GM03348 (cell line): Measurements from ENCODE around the gene VAMP2.
A peak's percentile ranks its signal among the peaks of the same experiment; 100 is the strongest.
"Not testable (repeated sequence)": the region's sequence is repeated elsewhere in the genome, so short reads cannot be mapped to it uniquely, and the experiment has no call there.

Source experiments
- DNase-seq: peaks from one replicate; pipeline ENCODE4 v3.0.0; 2012; ENCODE audit warnings: low spot score

VAMP2 gene

DNA sequence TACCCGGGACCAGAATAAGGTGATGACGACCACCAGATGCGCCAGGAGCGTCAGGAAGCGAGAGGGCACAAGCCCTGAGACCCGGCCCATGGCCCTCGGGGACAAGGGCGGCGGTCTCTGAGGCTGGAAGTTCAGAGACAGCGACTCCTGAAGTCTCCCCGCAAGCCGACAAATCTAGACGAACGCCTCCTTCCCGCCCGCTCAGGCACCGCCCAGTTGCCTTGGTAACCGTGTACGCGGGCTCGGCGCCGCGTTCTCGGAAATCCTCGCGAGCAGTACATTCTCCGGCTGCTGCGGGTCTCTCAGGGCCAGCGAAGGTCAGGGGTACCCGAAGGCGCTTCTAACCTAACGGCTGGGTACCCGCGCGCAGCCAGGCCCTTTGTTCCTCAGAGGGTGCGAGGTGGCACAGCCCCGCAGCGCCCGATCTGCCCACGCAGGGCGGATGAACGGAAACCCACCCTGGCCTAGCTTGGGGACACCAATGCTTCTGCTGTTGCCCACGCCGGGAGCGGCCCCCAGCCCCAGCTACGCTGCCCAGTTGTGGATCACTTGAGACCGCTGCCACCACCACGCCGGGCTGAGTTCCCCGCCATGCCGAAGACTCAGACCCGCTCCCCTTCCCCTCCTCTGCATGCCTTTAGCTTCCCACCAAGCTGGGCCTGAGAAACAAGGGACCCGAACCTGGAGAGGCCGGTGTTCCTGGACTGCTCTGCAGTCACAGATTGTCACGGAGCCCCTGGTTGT lies 13.6 kb upstream of the VAMP2 start, which contains the start of gene TMEM107:
Gene TMEM107 (minus strand): TSS at position 184 of the 744 bp plus-strand sequence. CDS start 94 bp downstream, at position 90.
- DNase-seq: peak; percentile 88

DNA sequence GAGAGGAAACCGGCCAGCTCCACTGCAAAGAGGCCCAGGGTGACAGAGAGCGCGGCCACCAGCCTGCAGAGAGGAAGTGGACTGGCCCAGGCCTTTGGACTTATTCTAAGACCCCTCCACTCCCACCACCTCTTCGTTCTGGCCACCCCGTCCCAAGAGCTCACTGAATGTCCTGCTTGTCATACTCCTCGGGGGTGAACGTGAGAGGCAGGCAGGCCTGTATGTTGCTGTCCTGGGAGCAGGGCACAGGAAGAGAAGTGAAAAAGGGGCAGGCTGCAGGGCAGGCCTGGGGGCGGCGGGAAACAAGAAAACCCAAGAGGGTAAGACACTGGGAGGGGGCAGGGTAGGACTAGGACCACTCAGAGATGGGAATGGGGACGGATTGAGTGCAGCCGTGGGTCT lies 13.0 kb upstream of the VAMP2 start:
- no peak for DNase-seq

DNA sequence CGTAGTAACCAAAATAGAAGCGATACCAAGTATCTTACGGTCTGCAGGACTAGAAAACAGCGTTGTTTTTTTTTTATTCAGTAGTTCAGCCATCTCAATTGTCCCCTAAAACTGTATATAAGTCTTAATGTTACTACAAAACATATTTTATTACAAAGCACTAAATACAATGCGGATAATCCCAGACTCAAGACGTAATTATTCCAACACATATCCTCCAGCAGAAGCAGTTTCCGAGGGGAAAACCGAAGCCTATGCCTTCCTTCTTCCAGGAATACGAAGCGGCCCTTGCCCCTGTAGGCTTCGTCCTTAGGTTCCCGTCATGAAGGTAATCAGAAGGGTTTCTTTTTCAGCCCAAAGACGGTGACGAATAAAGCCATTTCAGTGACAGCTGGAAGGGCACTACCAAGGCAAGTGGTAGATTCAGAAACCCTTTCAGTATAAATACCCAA lies 11.1 kb upstream of the VAMP2 start:
- DNase-seq: no peak

DNA sequence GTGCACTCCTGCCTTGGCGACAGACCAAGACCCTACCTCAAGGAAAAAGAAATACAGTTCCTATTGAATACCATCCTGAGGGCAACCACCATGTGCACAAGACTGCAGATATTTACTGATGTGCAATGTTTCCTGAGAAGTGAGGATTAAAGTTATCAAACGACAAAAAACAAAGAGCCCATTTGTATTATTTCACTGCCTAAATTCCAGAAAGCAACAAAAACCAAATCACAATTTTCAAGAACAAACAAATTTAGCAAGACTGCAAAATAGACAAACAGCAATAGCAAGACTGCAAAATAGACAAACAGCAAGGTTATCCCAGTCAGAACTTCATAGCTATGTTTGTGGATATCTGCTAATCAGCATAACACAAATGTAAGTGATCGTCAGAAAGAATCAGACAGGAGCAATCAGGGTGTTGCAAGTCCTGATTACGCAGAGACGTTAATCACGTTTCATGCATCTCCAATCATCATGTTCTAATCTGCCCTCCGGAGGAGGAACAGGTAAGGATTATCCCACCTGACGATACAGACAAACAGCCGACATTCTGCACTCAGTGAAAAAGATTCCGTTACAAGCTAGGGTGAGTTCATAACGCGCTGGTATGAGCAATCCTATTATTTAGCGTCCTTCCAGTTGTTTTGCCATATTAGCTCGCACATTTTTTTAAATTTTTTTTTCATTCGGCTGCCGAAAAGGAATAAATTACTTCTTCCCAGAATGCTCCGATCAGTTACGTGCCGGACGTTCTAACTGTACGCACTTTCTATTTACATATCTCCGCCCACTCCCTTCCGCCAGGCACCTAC lies 10.5 kb upstream of the VAMP2 start:
- DNase-seq: peak; percentile 77

DNA sequence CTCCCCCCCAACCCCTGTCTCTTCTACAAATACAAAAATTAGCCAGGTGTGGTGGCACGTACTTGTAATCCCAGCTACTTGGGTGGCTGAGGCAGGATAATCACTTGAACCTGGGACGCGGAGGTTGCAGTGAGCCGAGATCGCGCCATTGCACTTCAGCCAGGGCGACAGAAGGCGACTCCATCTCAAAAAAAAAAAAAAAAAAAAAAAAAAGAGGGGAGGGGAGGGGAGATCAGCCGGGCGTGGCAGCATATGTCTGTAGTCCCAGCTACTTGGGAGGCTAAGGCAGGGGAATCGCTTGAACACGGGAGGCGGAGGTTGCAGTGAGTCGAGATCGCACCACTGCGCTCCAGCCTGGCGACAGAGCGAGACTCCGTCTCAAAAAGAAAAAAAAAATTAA lies 7.4 kb upstream of the VAMP2 start:
- not testable (repeated sequence) for DNase-seq

DNA sequence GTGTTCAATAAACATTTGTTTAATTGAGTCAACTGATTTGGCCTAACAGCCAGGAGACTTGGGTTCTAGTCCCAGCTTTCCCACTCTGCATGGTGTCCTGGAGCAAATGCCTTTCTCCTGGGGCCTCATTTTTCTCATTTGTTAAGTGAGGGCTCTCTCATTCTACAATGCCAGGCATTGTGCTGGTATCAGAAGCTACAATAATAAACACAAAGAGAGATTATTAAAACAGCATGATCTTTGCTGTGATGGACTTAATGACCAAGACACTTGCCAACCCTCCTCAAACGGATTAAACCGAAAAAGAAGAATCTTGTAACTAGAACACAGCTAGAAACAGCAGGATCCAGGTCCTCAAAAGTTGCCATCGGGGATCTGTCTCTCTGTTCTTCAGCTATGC lies 4.8 kb upstream of the VAMP2 start:
- DNase-seq: no peak

DNA sequence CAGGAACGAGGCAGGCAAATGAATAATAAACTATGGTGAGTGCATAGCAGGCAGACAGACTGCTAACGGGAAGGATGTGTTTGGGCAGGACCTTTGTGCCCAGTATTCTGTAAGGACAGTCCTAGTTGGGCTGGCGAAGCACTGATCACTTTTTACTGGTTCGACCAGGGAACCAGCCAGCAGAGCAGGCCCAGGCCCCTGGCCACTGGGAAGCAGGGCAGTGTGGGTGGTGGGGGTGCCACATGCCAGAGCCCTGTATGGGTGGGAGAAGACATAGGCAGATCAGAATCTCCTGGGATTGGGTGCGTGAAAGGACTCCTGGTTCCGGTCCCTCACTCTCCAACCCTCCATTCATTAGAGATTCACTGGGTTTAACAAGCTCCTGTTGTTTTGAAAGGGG lies 4.0 kb upstream of the VAMP2 start:
- no peak for DNase-seq

DNA sequence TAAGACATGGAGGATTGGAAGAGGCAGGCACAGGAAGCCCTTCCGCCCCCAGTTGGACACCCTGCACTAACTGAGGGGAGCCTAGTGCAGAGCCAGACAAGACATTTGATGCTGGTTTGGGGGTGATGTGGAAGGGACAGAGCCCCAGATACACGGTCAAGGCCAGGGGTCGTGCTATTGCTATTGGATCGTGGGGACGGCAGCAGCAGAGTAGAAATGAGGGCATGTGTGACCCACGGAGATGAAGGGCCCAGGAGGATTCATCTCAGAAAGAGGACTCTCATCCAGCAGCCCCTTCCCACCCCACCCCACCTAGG lies 2.0 kb upstream of the VAMP2 start:
- DNase-seq: no peak

DNA sequence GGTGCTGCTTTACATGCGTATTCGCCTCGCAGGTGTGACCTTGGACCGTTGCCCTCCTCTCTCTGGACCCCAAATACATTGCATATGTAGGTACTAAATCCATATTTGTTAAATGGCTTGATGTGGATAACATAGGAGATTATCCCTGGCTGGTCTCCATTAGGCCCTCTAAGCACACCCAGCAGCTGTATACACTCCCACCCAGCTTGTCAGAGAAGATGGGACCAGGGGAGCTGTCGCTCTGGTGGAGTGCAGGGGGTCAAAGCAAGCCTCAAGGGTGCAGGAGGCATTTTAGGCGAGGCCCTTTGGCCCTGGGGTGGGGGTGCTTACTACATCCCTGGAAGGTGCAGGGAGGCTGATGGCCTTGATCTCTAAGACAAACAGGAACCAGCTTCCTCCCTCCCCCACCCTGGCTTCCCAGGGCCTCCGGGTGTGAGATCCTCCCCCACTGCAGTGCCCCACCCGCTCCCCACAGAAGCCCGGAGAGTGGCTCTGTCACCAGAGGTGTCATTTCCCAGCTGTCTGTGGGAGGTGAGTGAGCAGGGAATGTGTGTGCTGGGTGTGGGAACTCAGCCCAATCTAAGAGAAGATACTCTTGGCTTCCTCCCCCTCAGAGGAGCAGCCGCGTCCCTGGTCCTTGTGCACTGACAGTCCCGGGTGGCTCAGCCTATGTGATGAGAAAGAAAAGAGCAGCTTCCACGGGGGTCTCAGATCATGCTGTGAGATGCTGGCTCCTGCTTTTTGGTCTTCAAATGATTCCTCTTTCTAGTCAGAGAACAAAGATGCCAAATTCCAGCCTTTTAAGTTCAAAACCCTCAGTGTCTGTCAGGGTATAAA lies 1.4 kb upstream of the VAMP2 start:
- peak; percentile 42 for DNase-seq

DNA sequence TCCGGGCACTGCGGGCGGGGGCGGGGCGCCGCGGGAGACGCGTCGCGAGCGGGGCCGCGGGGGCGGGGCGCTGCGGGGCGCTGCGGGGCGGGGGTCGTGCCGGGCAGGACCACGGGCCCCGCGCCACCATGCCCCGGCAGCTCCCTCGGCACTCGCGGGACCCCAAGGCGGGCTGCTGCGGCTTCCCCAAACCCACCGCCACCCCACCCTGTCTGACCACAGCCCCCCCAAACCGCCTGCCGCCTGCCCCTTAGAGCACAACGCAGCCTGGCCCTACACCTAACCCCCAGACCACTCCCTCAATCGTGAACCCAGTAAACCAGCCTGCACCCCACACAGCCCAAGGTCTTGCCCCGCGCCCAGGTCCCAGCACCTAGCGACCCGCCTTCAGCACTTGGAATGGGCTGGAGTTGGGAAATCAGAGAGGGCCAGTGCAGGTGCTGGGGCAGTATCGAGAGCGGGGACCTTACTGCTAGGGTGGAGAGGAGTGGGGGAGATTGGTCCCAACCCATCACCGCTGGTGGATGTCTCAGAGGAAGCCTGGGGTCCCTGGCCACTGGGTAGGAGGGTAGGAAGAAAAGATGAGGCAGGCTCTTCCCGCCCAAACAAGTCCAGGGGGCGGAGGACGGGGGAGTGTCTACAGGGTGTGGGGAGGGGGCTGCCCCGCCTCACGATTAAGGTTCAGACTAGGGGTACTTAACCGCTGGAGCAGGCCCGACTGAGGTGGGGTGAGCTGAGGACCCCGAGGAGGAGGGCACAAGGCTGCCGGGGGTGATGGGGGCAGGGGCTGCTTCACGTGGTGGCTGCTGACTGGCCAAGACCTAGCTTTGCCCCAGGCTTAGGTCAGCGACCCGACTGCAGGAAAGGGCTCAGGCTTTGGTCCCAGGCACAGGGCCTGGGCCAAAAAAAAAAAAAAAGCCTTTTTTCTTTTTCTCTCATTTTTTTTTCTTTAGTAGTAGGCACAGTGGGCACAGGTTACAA lies 539 bp upstream of the VAMP2 start:
- DNase-seq: no peak

DNA sequence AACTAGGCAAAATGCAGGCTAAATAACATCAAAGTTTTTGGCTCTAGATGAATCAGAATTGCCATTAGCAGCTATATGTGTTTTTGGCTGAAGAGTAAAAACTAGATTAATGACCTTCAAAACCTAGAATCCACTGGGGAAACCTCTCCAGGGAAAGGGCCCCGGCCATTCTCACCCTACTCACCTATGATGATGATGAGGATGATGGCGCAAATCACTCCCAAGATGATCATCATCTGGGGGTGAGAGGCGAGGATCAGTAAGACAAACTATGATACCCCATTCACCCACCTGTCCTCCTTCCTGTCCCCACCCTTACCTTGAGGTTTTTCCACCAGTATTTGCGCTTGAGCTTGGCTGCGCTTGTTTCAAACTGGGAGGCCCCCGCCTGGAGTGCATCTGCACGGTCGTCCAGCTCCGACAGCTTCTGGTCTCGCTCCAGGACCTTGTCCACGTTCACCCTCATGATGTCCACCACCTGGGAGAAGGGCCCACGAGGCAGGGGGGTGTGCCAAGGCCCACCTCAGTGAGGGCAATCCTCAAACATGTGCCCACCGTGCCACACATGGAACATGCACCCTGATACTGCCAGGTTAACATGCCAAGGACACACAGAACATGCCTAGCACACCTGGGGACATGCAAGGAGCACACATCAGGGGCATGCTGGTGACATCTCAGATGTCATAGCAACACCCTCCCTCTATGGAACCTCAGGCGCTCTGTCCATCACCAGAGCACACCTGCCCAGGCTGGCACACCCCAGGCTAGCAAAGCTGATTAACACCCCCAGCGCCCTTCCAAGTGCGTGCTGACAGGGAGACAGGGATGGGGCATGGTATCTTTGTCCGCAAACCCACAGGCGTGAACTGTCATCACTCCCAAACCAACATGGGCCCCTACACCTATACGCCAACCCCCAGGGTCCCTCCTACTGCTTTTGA lies 1.2 kb downstream of the VAMP2 start:
- no peak for DNase-seq

DNA sequence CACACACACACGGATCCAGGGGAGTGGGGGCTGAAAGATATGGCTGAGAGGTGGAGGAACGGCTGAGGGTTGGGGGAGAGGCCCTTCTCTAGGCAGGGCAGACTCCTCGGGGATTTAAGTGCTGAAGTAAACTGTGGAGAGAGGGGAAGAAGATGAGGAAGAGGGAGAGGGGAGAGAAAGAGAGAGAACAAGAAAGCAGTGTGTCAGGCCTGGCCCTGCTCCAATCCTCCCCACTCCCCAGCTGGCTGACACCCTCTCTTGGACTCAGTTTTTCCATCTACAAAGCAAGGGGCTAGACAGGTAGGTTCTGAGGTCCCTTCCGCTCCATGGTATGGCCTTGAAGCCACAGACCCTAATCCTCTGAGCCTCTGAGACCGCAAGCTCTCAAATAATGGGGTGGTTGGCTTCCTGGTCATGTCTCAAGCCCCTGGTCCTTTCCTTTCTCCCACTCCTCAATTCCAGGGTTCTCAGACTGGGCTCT lies 2.0 kb downstream of the VAMP2 start:
- no peak for DNase-seq

DNA sequence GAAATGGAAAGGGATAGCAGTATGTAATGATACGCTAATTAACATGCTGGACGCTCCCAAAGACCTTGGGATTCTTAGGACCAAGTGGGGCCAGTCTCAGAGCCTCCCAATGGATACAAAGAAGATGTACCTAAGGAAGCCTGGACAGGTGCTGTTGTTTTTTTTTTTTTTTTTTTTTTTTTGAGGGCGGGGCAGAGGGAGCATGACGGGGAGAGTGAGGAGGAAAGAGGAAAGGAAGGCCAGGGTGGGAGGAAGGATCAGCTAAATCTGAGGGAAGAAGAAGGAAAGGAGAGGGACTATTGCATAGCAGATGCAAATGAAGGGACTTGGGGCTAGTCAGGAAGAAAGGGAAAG lies 2.5 kb downstream of the VAMP2 start:
- no peak for DNase-seq

DNA sequence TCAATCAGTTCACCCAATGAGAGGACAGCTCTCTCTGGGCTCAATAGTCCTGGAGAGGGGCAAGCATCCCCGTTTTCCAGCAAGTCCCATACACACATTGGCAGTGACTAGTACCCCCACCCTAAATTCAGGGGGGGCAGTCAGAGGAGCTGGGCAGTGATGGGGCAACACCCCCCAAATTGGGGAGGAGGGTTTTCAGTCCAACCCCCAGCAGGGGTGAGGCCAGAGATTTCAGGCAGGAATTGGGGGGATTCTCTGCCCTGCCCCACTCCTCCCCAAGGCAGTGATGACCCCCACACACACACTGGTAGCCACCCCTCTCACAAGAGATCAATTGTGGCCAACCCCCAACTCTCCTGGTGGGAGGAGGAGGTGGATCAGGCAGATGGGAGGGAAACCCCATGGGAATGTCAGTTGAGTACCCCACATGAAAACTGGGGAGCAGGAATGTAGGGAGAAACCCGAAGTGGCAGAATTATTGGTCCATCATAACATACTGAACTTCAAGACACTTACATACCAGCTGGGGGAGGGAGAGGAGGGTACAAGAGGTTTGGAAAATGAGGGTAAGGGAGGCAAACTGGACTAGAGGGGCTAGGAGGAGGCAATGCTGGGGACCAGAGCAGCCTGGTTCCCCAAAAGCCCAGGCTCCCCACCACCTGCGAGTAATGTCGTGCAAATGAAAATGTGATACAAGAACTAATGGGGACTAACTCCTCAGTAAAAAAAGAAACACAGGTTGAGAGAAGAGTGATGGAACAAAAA lies 3.1 kb downstream of the VAMP2 start:
- no peak for DNase-seq

DNA sequence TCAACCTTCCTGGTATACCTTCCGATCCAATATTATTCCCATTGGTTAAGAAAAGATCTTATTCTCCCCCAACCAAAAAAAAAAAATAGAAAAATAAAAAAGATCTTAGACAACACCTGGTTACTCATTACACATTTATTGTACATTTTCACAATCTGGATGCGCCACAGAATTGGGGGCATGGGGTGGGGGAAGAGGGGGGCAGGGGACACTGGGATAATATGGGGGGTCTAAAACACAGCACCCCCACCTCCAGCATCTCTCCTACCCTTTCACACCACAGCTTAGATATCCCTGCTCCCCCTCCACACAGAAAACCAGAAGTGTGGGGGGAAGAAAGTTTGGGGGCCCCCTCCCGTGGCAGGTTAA lies 3.7 kb downstream of the VAMP2 start:
- no peak for DNase-seq

DNA sequence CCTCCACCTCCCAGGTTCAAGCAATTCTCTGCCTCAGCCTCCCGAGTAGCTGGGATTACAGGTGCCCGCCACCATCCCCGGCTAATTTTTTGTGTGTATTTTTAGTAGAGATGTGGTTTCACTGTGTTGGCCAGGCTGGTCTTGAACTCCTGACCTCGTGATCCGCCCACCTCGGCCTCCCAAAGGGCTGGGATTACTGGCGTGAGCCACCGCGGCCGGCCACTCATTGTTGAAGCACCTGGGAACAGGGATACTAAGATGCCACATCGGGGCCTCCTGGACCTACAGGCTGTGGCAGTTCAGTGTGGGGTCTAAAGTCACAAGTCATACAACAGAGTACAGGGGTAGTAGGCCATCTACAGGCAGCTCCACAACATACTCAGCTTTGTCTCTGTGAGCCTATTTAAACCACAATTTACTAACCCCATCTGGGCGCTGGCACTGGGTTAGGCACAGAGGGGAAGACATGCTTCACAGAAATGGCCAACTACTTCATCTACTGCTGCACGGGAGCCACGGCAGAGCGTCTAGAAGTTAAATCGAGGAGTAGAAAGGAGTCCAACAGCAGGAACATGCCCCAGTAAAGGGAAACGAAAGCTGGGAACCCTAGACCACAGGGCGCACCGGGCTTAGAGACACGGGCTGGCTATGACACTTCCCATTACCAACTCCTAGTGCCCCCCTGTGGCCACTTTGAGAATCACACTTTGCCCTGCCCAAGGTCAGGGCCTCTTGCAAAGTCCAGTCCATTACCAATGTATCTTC lies 4.3 kb downstream of the VAMP2 start:
- peak; percentile 83 for DNase-seq

DNA sequence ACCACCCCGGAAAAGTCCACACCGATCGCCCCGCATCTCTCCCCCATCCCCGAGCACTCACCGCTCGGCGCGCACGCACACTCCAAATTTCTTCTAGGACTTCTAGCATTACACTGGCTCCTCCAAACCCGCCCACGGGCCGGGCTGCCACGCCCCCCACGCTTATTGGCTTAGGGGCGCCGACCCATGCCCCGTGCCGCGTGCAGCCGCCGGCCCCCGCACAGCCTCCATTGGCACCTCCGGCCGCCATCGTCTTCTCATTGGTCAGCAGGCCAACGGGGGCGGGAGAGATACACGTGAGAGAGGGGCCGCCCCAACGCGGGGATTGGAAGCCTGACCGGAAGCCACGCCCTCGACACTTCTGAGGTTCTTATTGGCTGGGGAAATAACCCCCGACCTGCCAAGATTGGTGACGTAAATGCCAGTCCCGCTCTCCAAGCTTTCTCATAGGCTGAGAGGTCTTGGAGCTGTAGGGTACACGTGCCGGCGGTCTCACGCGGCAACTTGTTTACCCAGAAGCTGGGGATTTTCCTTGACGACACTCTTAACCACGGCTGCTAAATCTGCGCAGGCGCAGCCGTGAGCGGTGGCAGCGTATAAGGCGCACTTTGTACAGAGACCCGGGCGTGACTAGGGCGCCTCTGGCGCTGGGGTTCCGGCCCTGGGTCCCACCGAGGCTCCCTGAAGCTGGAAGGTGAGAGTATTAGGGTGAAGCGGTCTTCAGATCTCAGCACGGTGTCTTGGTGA lies 6.3 kb downstream of the VAMP2 start:
- DNase-seq: peak; percentile 97

DNA sequence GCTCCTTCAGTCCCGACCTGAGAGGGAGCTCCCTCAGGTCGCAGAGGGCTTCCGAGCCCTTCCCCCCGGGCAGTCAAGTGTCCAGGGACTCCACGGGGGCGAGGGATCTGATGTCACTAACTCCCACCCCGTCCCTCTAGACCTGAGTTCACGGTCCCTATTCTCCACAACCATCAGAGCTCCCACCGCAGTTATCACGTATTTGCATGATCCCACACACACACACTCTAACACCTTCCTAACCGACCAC lies 6.8 kb downstream of the VAMP2 start:
- no peak for DNase-seq
